ENCODE data around the gene ADD1. TPM values are rescaled to one million over a fixed set of nuclear protein-coding genes. Genes with fewer than 3 reads are reported as not detected.

Gene ADD1
- total RNA-seq, 1 experiment from 2014 or later, result 232 TPM

GRCh38 chr4:2855584-2855983 lies 11.9 kb downstream of the ADD1 start:
- POLR2A ChIA-PET (ENCODE audit: low non-redundant PET), result no interaction called here
- BruUV-seq (replicated peaks), result no TSS peak
- H3K36me3 ChIP-seq (ENCODE audit: insufficient read depth, low read length, poor library complexity, severe bottlenecking), result peaks cover 19% of the 10 kb centered on the region
- TF ChIP-seq CTCF (conservative IDR thresholded peaks at IDR 0.05; ENCODE audit: low read depth, low read length), result no peak
- TF ChIP-seq EZH2 (IDR thresholded peaks at IDR 0.05; ENCODE audit: borderline replicate concordance, low read depth, low read length, poor library complexity, severe bottlenecking), result no peak
- H3K27me3 ChIP-seq (replicated peaks; ENCODE audit: insufficient read depth, low read depth, low read length, poor library complexity), result no peaks in the 10 kb centered on the region
- peaks cover 29% of the 10 kb centered on the region for H3K4me1 ChIP-seq (ENCODE audit: insufficient read depth, low read length, poor library complexity, severe bottlenecking)
- no peak overlapping the region for H3K27ac ChIP-seq (ENCODE audit: low read depth, low read length, poor library complexity, severe bottlenecking)
- H3K9me3 ChIP-seq (ENCODE audit: low read depth, low read length, poor library complexity, severe bottlenecking), result peaks cover 4% of the 10 kb centered on the region
- intact Hi-C loops (cut with micrococcal nuclease; ENCODE audit: unreplicated experiment), result no loop called here
- no peak overlapping the region for H3K4me3 ChIP-seq (ENCODE audit: low read depth, low read length, poor library complexity, severe bottlenecking)
- no peak for DNase-seq (ENCODE audit: low spot score)
- CTCF ChIA-PET, result no interaction called here

DNA sequence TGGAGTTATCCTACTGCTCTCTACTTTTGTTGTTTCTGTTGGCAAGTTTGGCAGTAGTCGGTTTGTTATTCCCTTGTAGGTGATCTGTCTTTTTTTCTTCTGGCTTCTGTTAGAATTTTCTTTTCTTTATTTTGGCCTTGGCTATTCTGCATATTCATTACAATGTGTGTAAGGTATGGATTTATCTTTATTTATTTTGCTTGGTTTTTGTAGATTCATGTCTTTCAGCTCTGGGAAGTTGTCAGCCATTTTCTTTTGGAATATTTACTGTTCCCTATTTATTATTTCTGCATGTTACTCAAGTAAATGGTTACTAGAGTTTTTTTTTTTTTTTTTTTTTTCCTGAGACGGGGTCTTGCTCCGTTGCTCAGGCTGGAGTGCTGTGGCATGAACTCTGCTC lies 12.6 kb downstream of the ADD1 start:
- ChIA-PET CTCF (no interaction called here), POLR2A (ENCODE audit: low non-redundant PET) (interaction anchor here (0.7 kb wide), 1 partner anchor 14 kb away, joined by 4 read pairs; no protein-coding TSS in a partner anchor)
- no TSS peak for BruUV-seq (replicated peaks)
- Histone ChIP-seq H3K4me3 (ENCODE audit: low read depth, low read length, poor library complexity, severe bottlenecking) (no peak overlapping the region), H3K36me3 (ENCODE audit: insufficient read depth, low read length, poor library complexity, severe bottlenecking) (peaks cover 19% of the 10 kb centered on the region), H3K27me3 (replicated peaks; ENCODE audit: insufficient read depth, low read depth, low read length, poor library complexity) (no peaks in the 10 kb centered on the region), H3K9me3 (ENCODE audit: low read depth, low read length, poor library complexity, severe bottlenecking) (peaks cover 4% of the 10 kb centered on the region), H3K4me1 (ENCODE audit: insufficient read depth, low read length, poor library complexity, severe bottlenecking) (peaks cover 33% of the 10 kb centered on the region), H3K27ac (ENCODE audit: low read depth, low read length, poor library complexity, severe bottlenecking) (no peak overlapping the region)
- no peak for TF ChIP-seq CTCF (conservative IDR thresholded peaks at IDR 0.05; ENCODE audit: low read depth, low read length)
- no peak for TF ChIP-seq EZH2 (IDR thresholded peaks at IDR 0.05; ENCODE audit: borderline replicate concordance, low read depth, low read length, poor library complexity, severe bottlenecking)
- intact Hi-C loops (cut with micrococcal nuclease; ENCODE audit: unreplicated experiment), result no loop called here
- DNase-seq (ENCODE audit: low spot score), result no peak

GRCh38 chr4:2857349-2857927 lies 13.8 kb downstream of the ADD1 start:
- Histone ChIP-seq H3K4me3 (ENCODE audit: low read depth, low read length, poor library complexity, severe bottlenecking) (no peak overlapping the region), H3K36me3 (ENCODE audit: insufficient read depth, low read length, poor library complexity, severe bottlenecking) (peaks cover 19% of the 10 kb centered on the region), H3K27me3 (replicated peaks; ENCODE audit: insufficient read depth, low read depth, low read length, poor library complexity) (no peaks in the 10 kb centered on the region), H3K27ac (ENCODE audit: low read depth, low read length, poor library complexity, severe bottlenecking) (no peak overlapping the region), H3K4me1 (ENCODE audit: insufficient read depth, low read length, poor library complexity, severe bottlenecking) (peaks cover 41% of the 10 kb centered on the region), H3K9me3 (ENCODE audit: low read depth, low read length, poor library complexity, severe bottlenecking) (peaks cover 4% of the 10 kb centered on the region)
- POLR2A ChIA-PET (ENCODE audit: low non-redundant PET), result no interaction called here
- DNase-seq (ENCODE audit: low spot score), result no peak
- CTCF ChIA-PET, result no interaction called here
- no TSS peak for BruUV-seq (replicated peaks)
- intact Hi-C loops (cut with micrococcal nuclease; ENCODE audit: unreplicated experiment), result no loop called here
- no peak for TF ChIP-seq CTCF (conservative IDR thresholded peaks at IDR 0.05; ENCODE audit: low read depth, low read length)
- no peak for TF ChIP-seq EZH2 (IDR thresholded peaks at IDR 0.05; ENCODE audit: borderline replicate concordance, low read depth, low read length, poor library complexity, severe bottlenecking)
